Astrocyte of the cerebellum (primary cell): Measurements from ENCODE around the gene DCC.

Source experiments
- DNase-seq: peaks from one replicate; pipeline ENCODE4 v3.0.0-alpha.2; 2011; ENCODE audit warnings: low read depth
- H3K4me3 ChIP-seq: 2 replicates; pipeline ENCODE4 v1.5.1; 2011; ENCODE audit warnings: mild to moderate bottlenecking, low read depth, low read length, moderate library complexity
- in situ Hi-C: cut with HindIII; loops from 2 replicates; pipeline ENCODE4 v1.10.0; 2017; ENCODE audit warnings: low sequenced_read_pairs
- TF ChIP-seq, protein P1 (sequence below): IDR thresholded peaks from 2 replicates; pipeline ENCODE4 v1.5.1; 2012; ENCODE audit warnings: low read length, low read depth, moderate library complexity, mild to moderate bottlenecking; ENCODE audit errors: missing control alignments

Gene DCC

DNA sequence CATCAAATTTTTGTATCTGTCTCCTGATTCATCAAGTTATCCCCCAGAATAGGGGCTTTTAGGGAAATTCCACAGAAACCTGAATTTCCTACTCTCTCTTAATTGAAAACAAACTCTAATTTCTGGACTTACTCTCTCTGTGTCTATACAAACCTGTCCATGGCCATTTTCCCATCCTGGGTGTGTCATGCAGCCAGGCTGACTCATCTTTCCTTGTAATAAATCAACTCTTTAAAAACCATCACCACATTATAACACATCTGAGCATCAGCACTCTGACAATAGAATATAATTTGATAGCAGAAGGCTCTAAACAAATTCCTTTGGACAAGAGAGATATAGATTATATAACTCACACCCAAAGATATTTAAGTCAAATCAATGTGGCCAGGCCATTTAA is 610.2 kb downstream of the DCC start:
- TF ChIP-seq, protein P1, sequence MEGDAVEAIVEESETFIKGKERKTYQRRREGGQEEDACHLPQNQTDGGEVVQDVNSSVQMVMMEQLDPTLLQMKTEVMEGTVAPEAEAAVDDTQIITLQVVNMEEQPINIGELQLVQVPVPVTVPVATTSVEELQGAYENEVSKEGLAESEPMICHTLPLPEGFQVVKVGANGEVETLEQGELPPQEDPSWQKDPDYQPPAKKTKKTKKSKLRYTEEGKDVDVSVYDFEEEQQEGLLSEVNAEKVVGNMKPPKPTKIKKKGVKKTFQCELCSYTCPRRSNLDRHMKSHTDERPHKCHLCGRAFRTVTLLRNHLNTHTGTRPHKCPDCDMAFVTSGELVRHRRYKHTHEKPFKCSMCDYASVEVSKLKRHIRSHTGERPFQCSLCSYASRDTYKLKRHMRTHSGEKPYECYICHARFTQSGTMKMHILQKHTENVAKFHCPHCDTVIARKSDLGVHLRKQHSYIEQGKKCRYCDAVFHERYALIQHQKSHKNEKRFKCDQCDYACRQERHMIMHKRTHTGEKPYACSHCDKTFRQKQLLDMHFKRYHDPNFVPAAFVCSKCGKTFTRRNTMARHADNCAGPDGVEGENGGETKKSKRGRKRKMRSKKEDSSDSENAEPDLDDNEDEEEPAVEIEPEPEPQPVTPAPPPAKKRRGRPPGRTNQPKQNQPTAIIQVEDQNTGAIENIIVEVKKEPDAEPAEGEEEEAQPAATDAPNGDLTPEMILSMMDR = no peak
- in situ Hi-C loops = loop anchor here (10.0 kb wide), 1 partner anchor 55 kb away; no protein-coding TSS in a partner anchor
- DNase-seq = no peak
- H3K4me3 ChIP-seq = no peak overlapping the region

DNA sequence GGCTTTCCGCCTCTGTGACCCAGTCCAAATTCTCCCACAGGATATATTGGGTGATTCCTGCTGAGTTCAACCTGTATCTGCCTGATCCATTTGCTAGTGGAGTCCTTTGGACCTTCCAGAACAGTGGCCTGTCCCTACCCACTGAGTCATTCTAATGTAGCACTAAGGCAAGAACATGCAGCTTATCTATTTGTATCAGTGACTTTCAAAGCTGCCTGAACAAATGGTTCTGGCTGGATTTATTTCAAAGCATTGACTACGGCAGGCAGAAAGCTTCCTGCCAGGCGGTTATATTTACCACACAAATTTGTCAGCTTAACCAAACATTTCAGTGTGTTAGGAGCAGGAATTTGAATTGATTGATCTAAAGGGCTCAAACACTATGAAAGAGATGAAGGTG is 613.4 kb downstream of the DCC start:
- in situ Hi-C loops = loop anchor here (10.0 kb wide), 1 partner anchor 59 kb away; no protein-coding TSS in a partner anchor
- TF ChIP-seq, protein P1 = no peak
- DNase-seq = no peak
- H3K4me3 ChIP-seq = no peak overlapping the region

DNA sequence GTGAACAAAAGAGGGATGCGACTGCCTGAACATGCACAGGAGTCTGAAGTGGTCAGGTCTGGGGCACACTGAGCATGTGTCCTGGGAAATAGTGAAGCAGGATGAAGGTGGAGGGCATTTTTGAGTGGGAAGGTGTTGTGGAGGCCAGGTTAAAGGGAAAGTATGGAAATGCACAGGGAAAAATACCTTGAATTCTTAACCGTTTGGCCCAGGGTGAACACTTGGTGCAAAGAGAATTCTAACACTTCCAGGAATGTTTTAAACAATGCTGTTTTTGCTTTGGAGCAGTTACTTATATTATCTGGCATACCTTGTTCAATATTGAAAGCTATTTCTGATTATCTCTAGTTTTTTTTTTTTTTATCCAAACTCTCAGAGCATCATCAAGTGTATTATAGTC is 623.5 kb downstream of the DCC start:
- TF ChIP-seq, protein P1 = no peak
- in situ Hi-C loops = no loop called here
- no peak overlapping the region for H3K4me3 ChIP-seq
- no peak for DNase-seq

DNA sequence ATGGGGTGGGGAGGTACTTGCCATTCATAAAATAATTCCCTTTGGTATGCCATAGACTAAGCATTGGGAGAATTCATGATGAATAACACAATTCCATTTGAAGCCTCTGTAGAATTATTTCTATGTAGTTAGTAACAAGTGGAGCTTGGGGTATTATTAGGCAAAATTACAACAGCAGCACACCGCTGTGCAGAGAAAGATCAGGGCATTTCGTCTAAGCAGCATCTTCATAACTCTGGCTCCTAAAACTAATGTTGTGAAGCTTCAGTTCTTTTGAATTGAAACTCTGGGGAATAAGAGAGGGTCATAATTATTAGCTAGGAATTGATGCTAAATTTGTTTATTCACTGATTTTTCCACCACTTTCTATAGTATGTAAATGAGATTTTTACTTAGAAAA is 630.7 kb downstream of the DCC start:
- in situ Hi-C loops = no loop called here
- H3K4me3 ChIP-seq = no peak overlapping the region
- TF ChIP-seq, protein P1 = no peak
- no peak for DNase-seq

DNA sequence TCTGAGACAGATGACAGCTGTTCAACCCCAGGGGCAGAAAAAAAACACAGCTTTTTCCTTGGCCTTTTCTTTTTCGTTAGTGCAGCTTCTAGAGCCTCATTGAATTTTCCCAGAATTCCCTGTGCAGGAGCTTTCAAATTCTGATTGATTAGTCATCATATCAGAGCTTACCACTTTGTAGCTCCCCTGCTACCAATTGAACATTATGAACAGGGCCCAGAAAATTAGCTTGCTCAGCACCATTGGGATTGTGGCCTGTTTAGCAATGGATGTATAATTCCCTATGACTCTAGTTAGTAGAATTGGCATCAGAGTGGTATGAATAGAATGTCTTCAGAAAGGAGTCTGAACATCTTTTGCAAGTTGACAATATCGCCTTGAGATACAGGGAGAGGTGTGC is 631.1 kb downstream of the DCC start:
- TF ChIP-seq, protein P1 = no peak
- no peak overlapping the region for H3K4me3 ChIP-seq
- in situ Hi-C loops = no loop called here
- DNase-seq = no peak

DNA sequence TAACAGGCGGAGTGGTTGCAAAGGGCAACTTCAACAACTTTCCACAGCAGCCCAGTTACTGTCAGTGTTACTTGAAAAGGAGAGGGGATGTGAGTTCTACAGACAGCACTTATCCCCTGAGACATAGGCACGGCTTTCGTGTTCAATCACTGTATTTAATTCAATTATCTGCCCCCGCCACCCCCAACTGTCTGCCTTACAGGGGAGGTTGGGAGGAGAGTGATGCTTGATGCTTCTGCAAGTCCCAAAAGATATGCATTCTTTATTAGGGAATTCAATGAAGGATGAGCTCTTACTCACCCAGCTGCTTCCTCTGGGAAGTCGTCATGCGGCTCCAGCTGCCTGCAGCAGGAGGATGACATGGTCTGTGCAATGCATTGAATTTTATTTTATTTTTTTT is 639.9 kb downstream of the DCC start:
- in situ Hi-C loops = no loop called here
- TF ChIP-seq, protein P1 = no peak
- DNase-seq = no peak
- H3K4me3 ChIP-seq = no peak overlapping the region

DNA sequence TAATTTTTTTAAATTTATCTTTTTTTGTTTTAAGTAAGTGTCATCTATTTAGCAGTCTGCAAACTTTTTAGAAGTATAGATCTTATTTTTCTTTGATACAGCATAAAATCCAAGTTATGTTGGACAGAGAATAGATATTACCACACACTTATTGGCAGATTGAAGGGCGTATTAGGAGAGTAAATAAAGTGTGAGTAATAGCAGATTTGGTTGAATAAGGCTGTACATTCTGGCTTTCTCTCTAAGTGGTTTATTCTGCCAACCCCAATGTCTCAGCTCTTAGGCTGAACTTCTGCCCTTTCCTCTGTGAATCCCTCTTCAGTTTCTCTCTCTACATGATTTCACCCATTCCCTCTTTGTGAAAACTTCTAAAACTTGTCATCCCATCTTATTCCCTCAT is 651.2 kb downstream of the DCC start:
- DNase-seq = no peak
- H3K4me3 ChIP-seq = no peak overlapping the region
- in situ Hi-C loops = no loop called here
- TF ChIP-seq, protein P1 = no peak
